Neutrophil (primary cell): ENCODE results near the gene NRSN2.
A peak's percentile ranks its signal among the peaks of the same experiment; 100 is the strongest.
"Not testable (repeated sequence)": the region's sequence is repeated elsewhere in the genome, so short reads cannot be mapped to it uniquely, and the experiment has no call there.

Experiments
- H3K27ac ChIP-seq: fragments of 200-600 bp; sonication (generic); 2 replicates; pipeline ENCODE4 v1.5.1; 2016; ENCODE audit warnings: mild to moderate bottlenecking, moderate library complexity
- H3K27me3 ChIP-seq: fragments of 200-600 bp; sonication (generic); 2 replicates; pipeline ENCODE4 v1.6.0; 2016; ENCODE audit warnings: mild to moderate bottlenecking
- H3K36me3 ChIP-seq: fragments of 200-600 bp; sonication (generic); 2 replicates; pipeline ENCODE4 v1.5.1; 2017
- H3K4me1 ChIP-seq, 2 experiments: fragments of 200-600 bp in 1 of 2; sonication (generic) in 1 of 2; 1 replicate in 1 of 2; 2 replicates in 1 of 2; pipeline versions ENCODE4 v1.5.1 to v1.6.1; 2013 to 2016; ENCODE audit warnings: low read depth in 1 of 2, low read length in 1 of 2, mild to moderate bottlenecking in 1 of 2, moderate library complexity in 1 of 2; ENCODE audit not compliant: control insufficient read depth in 1 of 2, insufficient read depth in 1 of 2
- H3K4me3 ChIP-seq, 2 experiments: fragments of 200-600 bp in 1 of 2; sonication (generic) in 1 of 2; 1 replicate in 1 of 2; 2 replicates in 1 of 2; pipeline ENCODE4 v1.5.1; 2013 to 2016; ENCODE audit warnings: low read depth in 1 of 2, low read length in 1 of 2, mild to moderate bottlenecking in 1 of 2, moderate library complexity in 1 of 2
- H3K9me3 ChIP-seq: fragments of 200-600 bp; sonication (generic); 2 replicates; pipeline ENCODE4 v1.5.1; 2016
- CTCF ChIP-seq: fragments of 200-600 bp; sonication (generic); IDR thresholded peaks from 2 replicates; pipeline ENCODE4 v1.5.1; 2016; ENCODE audit warnings: antibody characterized with exemption

The NRSN2 gene

GRCh38 chr20:330233-331149 lies 16.4 kb upstream of the NRSN2 start:
- H3K4me3 ChIP-seq, result no peak overlapping the region
- H3K36me3 ChIP-seq, result no peaks in the 10 kb centered on the region
- H3K9me3 ChIP-seq, result no peaks in the 10 kb centered on the region
- peaks cover 20 to 21% of the 10 kb centered on the region in 2 experiments for H3K4me1 ChIP-seq
- peak overlapping the region; percentile 1 for H3K27ac ChIP-seq
- peaks cover 25% of the 10 kb centered on the region for H3K27me3 ChIP-seq
- TF ChIP-seq CTCF, result peak; percentile 65

DNA sequence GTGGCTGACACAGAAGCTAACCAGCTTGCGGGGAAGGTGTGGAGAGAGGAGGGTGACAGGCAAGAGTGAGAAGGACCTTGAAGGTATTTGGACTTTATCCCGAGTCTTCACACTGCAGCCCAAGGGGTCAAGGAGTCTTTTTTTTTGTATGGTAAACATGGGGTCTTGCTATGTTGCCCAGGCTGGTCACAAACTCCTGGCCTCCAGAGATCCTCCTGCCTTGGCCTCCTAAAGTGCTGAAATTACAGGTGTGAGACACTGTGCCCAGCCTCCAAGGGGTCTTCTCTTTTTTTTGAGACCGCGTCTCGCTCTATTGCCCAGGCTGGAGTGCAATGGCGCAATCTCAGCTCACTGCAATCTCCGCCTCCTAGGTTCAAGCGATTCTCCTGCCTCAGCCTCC lies 12.3 kb upstream of the NRSN2 start:
- Histone ChIP-seq H3K27me3 (no peaks in the 10 kb centered on the region), H3K36me3 (no peaks in the 10 kb centered on the region), H3K9me3 (no peaks in the 10 kb centered on the region), H3K4me1 (peaks cover 5% of the 10 kb centered on the region in 2 experiments), H3K27ac (no peak overlapping the region), H3K4me3 (no peak overlapping the region)
- no peak for TF ChIP-seq CTCF

- H3K36me3 ChIP-seq, H3K27ac ChIP-seq, H3K9me3 ChIP-seq, H3K27me3 ChIP-seq, H3K4me3 ChIP-seq, H3K4me1 ChIP-seq: not testable (repeated sequence)
Measured at GRCh38 chr20:336040-336439, 10.9 kb upstream of the NRSN2 start.

- H3K4me3 ChIP-seq, result no peak overlapping the region
- no peaks in the 10 kb centered on the region for H3K9me3 ChIP-seq
- H3K27me3 ChIP-seq, result peaks cover 26% of the 10 kb centered on the region
- H3K36me3 ChIP-seq, result no peaks in the 10 kb centered on the region
- no peak overlapping the region for H3K27ac ChIP-seq
- TF ChIP-seq CTCF, result no peak
- H3K4me1 ChIP-seq, result peaks cover 0 to 2% of the 10 kb centered on the region in 2 experiments
Measured at GRCh38 chr20:341682-342081, 5.2 kb upstream of the NRSN2 start.

DNA sequence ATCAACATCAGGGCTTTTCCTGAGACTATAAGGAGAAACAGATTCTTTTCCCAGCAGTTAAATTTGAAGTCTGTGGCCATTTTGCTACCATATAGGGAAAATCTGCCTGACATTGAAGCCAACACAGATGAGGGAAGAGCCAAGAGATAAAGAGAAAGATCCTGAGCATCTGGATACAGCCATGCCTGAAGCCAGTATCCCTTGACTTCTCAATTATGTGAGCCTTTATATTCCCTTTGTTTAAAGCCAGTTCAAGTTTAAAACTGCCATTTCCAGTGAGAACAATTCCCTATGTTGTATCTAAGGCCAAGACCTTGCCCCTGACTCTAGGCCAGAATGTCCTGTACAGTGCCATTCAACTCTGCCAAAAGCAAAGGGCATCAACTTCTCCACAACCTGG lies 3.8 kb upstream of the NRSN2 start:
- Histone ChIP-seq H3K4me1 (peaks cover 10 to 16% of the 10 kb centered on the region in 2 experiments), H3K27me3 (peaks cover 41% of the 10 kb centered on the region), H3K4me3 (no peak overlapping the region), H3K27ac (no peak overlapping the region), H3K9me3 (no peaks in the 10 kb centered on the region), H3K36me3 (no peaks in the 10 kb centered on the region)
- no peak for TF ChIP-seq CTCF

GRCh38 chr20:346033-346639 lies 775 bp upstream of the NRSN2 start:
- no peaks in the 10 kb centered on the region for H3K36me3 ChIP-seq
- H3K9me3 ChIP-seq, result no peaks in the 10 kb centered on the region
- H3K27me3 ChIP-seq, result peaks cover 60% of the 10 kb centered on the region
- TF ChIP-seq CTCF, result no peak
- H3K4me1 ChIP-seq, result peaks cover 14 to 18% of the 10 kb centered on the region in 2 experiments
- H3K27ac ChIP-seq, result no peak overlapping the region
- no peak overlapping the region for H3K4me3 ChIP-seq
